Peyer's patch (tissue), 4 donors: ENCODE measurements around the gene MYL12A. TPM values are rescaled to one million over a fixed set of nuclear protein-coding genes. Genes with fewer than 3 reads are reported as not detected.

Experiments
- DNase-seq, 3 donors: peaks; one replicate each; pipeline ENCODE4 v3.0.0-alpha.2; 2017 to 2019
- H3K27ac ChIP-seq, 4 donors: fragments of 200-600 bp; sonication (generic); one replicate each; pipeline ENCODE4 v1.5.1; 2016 to 2019
- H3K27me3 ChIP-seq, 2 donors: fragments of 200-600 bp; sonication (generic); one replicate each; pipeline ENCODE4 v1.5.1; 2019
- H3K36me3 ChIP-seq, 3 donors: fragments of 200-600 bp; sonication (generic); one replicate each; pipeline ENCODE4 v1.5.1; 2016 to 2019
- H3K4me1 ChIP-seq, 4 donors: fragments of 200-600 bp; sonication (generic); one replicate each; pipeline ENCODE4 v1.5.1; 2016 to 2019
- H3K4me3 ChIP-seq, 4 donors: fragments of 200-600 bp; sonication (generic); 1 replicate in 3 of 4; 2 replicates in 1 of 4; pipeline ENCODE4 v1.5.1; 2016 to 2019; ENCODE audit warnings: mild to moderate bottlenecking in 1 of 4
- H3K9me3 ChIP-seq, 4 donors: fragments of 200-600 bp; sonication (generic); one replicate each; pipeline ENCODE4 v1.5.1; 2016 to 2019; ENCODE audit warnings: mild to moderate bottlenecking in 1 of 4
- CTCF ChIP-seq, 6 experiments: fragments of 450-650 bp in 4 of 6; fragments of 200-600 bp in 2 of 6; sonication (generic) in 1 of 6; IDR thresholded peaks; one replicate each; pipeline ENCODE4 v1.5.1; 2017 to 2019; ENCODE audit warnings: antibody characterized with exemption in 6 of 6, mild to moderate bottlenecking in 3 of 6, moderate library complexity in 1 of 6
- POLR2A ChIP-seq, 2 donors: fragments of 450-650 bp; IDR thresholded peaks; one replicate each; pipeline ENCODE4 v1.5.1; 2017; ENCODE audit warnings: antibody characterized with exemption in 2 of 2, mild to moderate bottlenecking in 2 of 2, moderate library complexity in 2 of 2
- total RNA-seq, 4 donors: library from RNA; depleted of rRNA; stranded (reverse); fragments of >200 nt; gene quantifications; one replicate each; pipeline ENCODE4 v1.1.0, GENCODE V29; 2016

Gene MYL12A
- total RNA-seq, 4 donors from 2014 or later: 256 to 401 (median 312) TPM

GRCh38 chr18:3261373-3262233 lies 14.0 kb downstream of the MYL12A start, which contains the start of gene MYL12B:
Gene MYL12B (plus strand): TSS chr18:3262133. CDS start chr18:3272899, 10,766 bp downstream.
- Histone ChIP-seq H3K27ac (peak within 1 kb of the TSS; percentile 96 to 99 (median 98)), H3K9me3 (no peaks in the 10 kb centered on the region), H3K4me3 (peak within 1 kb of the TSS; percentile 81 to 94 (median 93)), H3K27me3 (no peaks in the 10 kb centered on the region), H3K4me1 (peaks cover 0 to 35% (median 8%) of the 10 kb centered on the region in 4 donors), H3K36me3 (peaks cover 0 to 22% (median 0%) of the 10 kb centered on the region in 3 donors)
- TF ChIP-seq CTCF (IDR thresholded peaks at IDR 0.05) (peak in 2 of 6 experiments; percentile 12 to 15), POLR2A (IDR thresholded peaks at IDR 0.05) (peak; percentile 78 to 79)
- DNase-seq: peak; percentile 77 to 95 (median 91)

DNA sequence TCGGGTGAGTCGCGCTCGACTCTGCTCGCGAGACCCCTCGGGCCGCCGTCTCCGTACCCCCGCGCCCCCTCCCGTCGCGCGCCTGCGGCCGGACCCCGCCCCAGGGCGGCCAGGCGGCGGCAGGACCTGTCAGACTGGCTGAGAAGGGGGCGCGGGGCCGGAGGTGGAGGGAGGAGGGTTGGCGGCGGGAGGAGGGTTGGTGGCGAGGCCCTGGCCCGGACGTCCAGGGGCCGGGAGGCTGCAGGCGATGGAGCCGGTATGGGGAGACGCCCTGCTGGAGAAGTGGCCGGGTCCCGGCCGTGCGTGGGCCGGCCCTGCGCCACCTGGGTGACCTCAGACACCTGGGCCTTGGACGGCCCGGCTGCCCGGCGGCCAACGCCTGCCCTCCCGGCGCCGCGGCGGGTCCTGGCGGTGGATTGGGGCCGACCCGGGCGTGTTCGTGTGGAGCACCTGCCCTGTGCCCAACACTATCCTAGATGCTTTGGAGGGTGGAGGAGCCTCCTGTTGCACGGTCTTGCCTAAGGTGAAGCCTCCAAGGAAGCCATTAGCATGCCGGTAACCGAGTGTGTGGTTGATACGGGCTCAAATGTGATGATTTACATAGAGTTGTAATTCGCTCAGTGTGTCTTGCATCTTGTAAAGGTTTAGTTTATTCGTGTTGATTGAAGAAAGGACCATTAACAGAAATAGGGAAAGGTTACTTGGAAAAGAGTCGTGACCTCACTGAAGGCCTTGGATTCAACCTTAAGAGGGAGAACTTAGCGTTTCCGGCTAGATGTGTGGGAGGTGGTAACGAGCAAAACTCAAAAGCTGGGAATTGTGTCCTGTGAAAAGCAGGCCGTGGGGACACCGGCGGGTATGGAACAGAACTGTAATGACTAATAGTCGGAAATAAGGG lies 14.9 kb downstream of the MYL12A start:
- Histone ChIP-seq H3K27me3 (no peaks in the 10 kb centered on the region), H3K4me1 (peaks cover 0 to 43% (median 8%) of the 10 kb centered on the region in 4 donors), H3K4me3 (peak overlapping the region; percentile 81 to 94 (median 93)), H3K9me3 (no peaks in the 10 kb centered on the region), H3K36me3 (peaks cover 0 to 14% (median 0%) of the 10 kb centered on the region in 3 donors), H3K27ac (peak overlapping the region; percentile 96 to 99 (median 98))
- TF ChIP-seq POLR2A (IDR thresholded peaks at IDR 0.05) (no peak), CTCF (IDR thresholded peaks at IDR 0.05) (no peak)
- no peak for DNase-seq

DNA sequence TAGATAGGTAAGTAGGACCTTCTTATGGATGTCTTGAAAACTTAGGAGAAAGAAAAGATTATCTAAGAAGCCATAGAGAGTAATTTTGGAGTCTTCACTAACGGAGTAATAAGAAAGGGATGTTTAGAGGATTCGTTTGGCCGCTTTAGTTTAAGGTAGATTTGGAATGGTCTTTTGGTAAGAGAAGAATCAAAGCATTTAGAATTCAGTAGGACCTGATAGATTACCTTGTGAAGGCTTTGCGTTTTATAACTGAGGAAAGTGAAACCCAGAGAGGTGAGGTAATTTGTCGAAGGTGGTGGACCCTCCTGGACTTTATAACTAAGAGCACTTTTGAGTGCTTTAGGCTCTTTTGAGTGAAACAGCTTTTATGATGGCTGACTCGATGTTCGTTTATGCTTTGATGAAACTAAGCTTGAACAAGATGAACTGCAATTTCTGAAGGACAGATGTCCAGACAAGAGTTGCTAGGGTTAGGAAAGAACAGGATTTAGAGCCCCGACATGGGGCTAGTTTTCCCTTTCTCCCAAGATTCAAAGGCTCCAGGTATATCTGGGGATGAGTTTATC lies 15.6 kb downstream of the MYL12A start:
- Histone ChIP-seq H3K4me1 (peaks cover 0 to 51% (median 12%) of the 10 kb centered on the region in 4 donors), H3K27ac (peak overlapping the region; percentile 96 to 99 (median 98)), H3K27me3 (no peaks in the 10 kb centered on the region), H3K4me3 (peak overlapping the region; percentile 81 to 94 (median 93)), H3K9me3 (no peaks in the 10 kb centered on the region), H3K36me3 (peaks cover 0 to 6% (median 0%) of the 10 kb centered on the region in 3 donors)
- DNase-seq: no peak
- TF ChIP-seq CTCF (IDR thresholded peaks at IDR 0.05) (no peak), POLR2A (IDR thresholded peaks at IDR 0.05) (no peak)

GRCh38 chr18:3264362-3264761 lies 16.8 kb downstream of the MYL12A start:
- H3K4me1 ChIP-seq: peaks cover 0 to 62% (median 18%) of the 10 kb centered on the region in 4 donors
- no peaks in the 10 kb centered on the region for H3K27me3 ChIP-seq

More at GRCh38 chr18:3264362-3264761, 16.8 kb downstream of the MYL12A start:
- no peaks in the 10 kb centered on the region for H3K36me3 ChIP-seq
- DNase-seq: peak in 2 of 3 donors; percentile 56 to 73
- peak overlapping the region in 2 of 4 donors; percentile 81 to 94 for H3K4me3 ChIP-seq
- H3K9me3 ChIP-seq: no peaks in the 10 kb centered on the region
- TF ChIP-seq POLR2A (IDR thresholded peaks at IDR 0.05) (no peak), CTCF (IDR thresholded peaks at IDR 0.05) (no peak)
- peak overlapping the region in 3 of 4 donors; percentile 96 to 99 (median 97) for H3K27ac ChIP-seq
